HepG2 (cell line): ENCODE data around the gene PCSK2. TPM values are rescaled to one million over a fixed set of nuclear protein-coding genes. Genes with fewer than 3 reads are reported as not detected.

Source experiments
- AKAP8 ChIP-seq: sonication (generic); formaldehyde crosslinking; IDR thresholded peaks from 2 replicates; pipeline ENCODE4 v1.5.1; 2020; ENCODE audit warnings: mild to moderate bottlenecking, missing genetic modification reagents
- CEBPB ChIP-seq: IDR thresholded peaks from 2 replicates; pipeline ENCODE4 v1.6.1; 2011; ENCODE audit warnings: low read depth, low read length, improper control_type of control experiment, borderline replicate concordance
- REPIN1 ChIP-seq: sonication (generic); formaldehyde crosslinking; IDR thresholded peaks from 2 replicates; pipeline ENCODE4 v1.8.0; 2022; ENCODE audit warnings: missing genetic modification reagents, low read depth, mild to moderate bottlenecking, borderline replicate concordance
- SOX5 ChIP-seq: IDR thresholded peaks from 2 replicates; pipeline ENCODE4 v1.6.1; 2016; ENCODE audit warnings: borderline replicate concordance
- ZFX ChIP-seq: sonication (generic); formaldehyde crosslinking; IDR thresholded peaks from 2 replicates; pipeline ENCODE4 v1.4.0; 2020; ENCODE audit warnings: mild to moderate bottlenecking, low read depth, missing genetic modification reagents, moderate library complexity
- ZNF101 ChIP-seq: sonication (generic); formaldehyde crosslinking; IDR thresholded peaks from 2 replicates; pipeline ENCODE4 v1.4.0; 2020; ENCODE audit warnings: mild to moderate bottlenecking, low read depth, missing genetic modification reagents, borderline replicate concordance
- ZNF260 ChIP-seq: sonication (generic); formaldehyde crosslinking; IDR thresholded peaks from 2 replicates; pipeline ENCODE4 v1.4.0; 2020; ENCODE audit warnings: missing genetic modification reagents, low read depth, mild to moderate bottlenecking, borderline replicate concordance
- ZNF563 ChIP-seq: sonication (generic); formaldehyde crosslinking; IDR thresholded peaks from 2 replicates; pipeline ENCODE4 v1.8.0; 2022; ENCODE audit warnings: mild to moderate bottlenecking, moderate library complexity, missing genetic modification reagents
- ZNF703 ChIP-seq: sonication (generic); formaldehyde crosslinking; IDR thresholded peaks from 2 replicates; pipeline ENCODE4 v1.5.1; 2020; ENCODE audit warnings: missing genetic modification reagents, mild to moderate bottlenecking, moderate library complexity, borderline replicate concordance
- polyA plus RNA-seq, 8 experiments: library from polyadenylated mRNA; depleted of rRNA in 3 of 8; stranded (reverse) in 7 of 8; unstranded in 1 of 8; fragments of >200 nt; fragmentation: Illumina TruSeq in 4 of 8; extraction: Trizol in 4 of 8; gene quantifications; 2 replicates each; pipeline versions ENCODE4 v1.2.1 to v1.2.3, GENCODE V29; 2011 to 2016; ENCODE audit warnings: low read depth in 4 of 8, missing spikeins in 1 of 8, mixed read lengths in 1 of 8; ENCODE audit not compliant: insufficient read depth in 1 of 8
- total RNA-seq, 5 experiments: library from RNA; depleted of rRNA; stranded (reverse); fragments of >200 nt; fragmentation: Illumina TruSeq; extraction: Trizol; gene quantifications; 2 replicates each; pipeline ENCODE4 v1.2.3, GENCODE V29; 2016; ENCODE audit warnings: low read depth in 1 of 5
- TF ChIP-seq, protein P1 (sequence below): sonication (generic); formaldehyde crosslinking; IDR thresholded peaks from 2 replicates; pipeline ENCODE4 v1.5.0; 2020; ENCODE audit warnings: missing genetic modification reagents
- TF ChIP-seq, protein P2 (sequence below): sonication (generic); formaldehyde crosslinking; IDR thresholded peaks from 2 replicates; pipeline ENCODE4 v1.9.0; 2022; ENCODE audit warnings: missing genetic modification reagents, mild to moderate bottlenecking, borderline replicate concordance
- TF ChIP-seq, protein P3 (sequence below): sonication (generic); formaldehyde crosslinking; IDR thresholded peaks from 2 replicates; pipeline ENCODE4 v1.4.0; 2020; ENCODE audit warnings: missing genetic modification reagents
- TF ChIP-seq, protein P4 (sequence below): sonication (generic); formaldehyde crosslinking; IDR thresholded peaks from 2 replicates; pipeline ENCODE4 v1.5.0; 2020; ENCODE audit warnings: missing genetic modification reagents
- TF ChIP-seq, protein P5 (sequence below): sonication (generic); formaldehyde crosslinking; IDR thresholded peaks from 2 replicates; pipeline ENCODE4 v1.8.0; 2022; ENCODE audit warnings: mild to moderate bottlenecking, missing genetic modification reagents, moderate library complexity
- TF ChIP-seq, protein P6 (sequence below): sonication (generic); formaldehyde crosslinking; IDR thresholded peaks from 2 replicates; pipeline ENCODE4 v1.8.1; 2023; ENCODE audit warnings: mild to moderate bottlenecking, missing genetic modification reagents
- TF ChIP-seq, protein P7 (sequence below): IDR thresholded peaks from 2 replicates; pipeline ENCODE4 v1.6.1; 2016; ENCODE audit warnings: missing genetic modification reagents, missing compliant biosample characterization
- TF ChIP-seq, protein P8 (sequence below): sonication (generic); formaldehyde crosslinking; IDR thresholded peaks from 2 replicates; pipeline ENCODE4 v1.8.0; 2022; ENCODE audit warnings: mild to moderate bottlenecking, missing genetic modification reagents

The PCSK2 gene
- total and polyA plus RNA-seq, 2 of the 13 experiments (the other 11 are each of a cell fraction or from before 2014, with no cell fraction given) = not detected

DNA sequence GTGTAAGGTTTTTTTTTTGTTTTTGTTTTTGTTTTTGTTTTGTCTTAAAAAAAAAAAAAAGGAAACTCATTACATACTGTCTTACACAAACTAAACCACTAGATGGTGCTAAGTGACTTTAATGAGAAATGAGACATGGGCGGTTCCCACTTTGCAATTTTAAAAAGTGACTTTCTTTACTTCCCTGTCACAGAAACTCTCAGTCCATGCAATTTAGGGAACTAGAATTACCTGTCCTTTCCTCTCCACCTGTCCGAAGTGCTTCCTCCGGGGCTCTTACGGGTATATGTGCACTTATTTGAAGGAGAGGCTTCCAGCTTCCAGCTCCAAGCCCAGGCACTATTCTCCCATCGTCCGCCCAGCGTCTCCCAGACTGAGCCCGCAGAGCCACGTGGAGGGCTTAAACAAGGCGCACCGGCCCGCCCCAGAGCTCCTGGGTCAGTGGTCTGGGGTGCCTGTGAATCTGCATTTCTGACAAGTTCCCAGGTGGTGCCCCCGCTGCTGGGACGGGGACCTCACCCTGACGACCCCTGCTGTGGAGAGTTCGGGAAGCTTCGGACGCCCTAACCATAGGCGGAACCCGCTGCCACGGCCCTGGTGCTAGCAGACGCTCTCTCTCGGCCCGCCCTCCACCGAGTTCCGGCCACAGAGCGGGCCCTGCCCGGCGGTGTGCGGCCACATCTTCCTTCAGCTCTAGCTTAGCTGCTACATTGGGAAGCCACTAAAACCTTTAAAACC is 278.2 kb downstream of the PCSK2 start (continued):
- TF ChIP-seq, protein P1, sequence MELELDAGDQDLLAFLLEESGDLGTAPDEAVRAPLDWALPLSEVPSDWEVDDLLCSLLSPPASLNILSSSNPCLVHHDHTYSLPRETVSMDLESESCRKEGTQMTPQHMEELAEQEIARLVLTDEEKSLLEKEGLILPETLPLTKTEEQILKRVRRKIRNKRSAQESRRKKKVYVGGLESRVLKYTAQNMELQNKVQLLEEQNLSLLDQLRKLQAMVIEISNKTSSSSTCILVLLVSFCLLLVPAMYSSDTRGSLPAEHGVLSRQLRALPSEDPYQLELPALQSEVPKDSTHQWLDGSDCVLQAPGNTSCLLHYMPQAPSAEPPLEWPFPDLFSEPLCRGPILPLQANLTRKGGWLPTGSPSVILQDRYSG = no peak
- TF ChIP-seq, protein P2, sequence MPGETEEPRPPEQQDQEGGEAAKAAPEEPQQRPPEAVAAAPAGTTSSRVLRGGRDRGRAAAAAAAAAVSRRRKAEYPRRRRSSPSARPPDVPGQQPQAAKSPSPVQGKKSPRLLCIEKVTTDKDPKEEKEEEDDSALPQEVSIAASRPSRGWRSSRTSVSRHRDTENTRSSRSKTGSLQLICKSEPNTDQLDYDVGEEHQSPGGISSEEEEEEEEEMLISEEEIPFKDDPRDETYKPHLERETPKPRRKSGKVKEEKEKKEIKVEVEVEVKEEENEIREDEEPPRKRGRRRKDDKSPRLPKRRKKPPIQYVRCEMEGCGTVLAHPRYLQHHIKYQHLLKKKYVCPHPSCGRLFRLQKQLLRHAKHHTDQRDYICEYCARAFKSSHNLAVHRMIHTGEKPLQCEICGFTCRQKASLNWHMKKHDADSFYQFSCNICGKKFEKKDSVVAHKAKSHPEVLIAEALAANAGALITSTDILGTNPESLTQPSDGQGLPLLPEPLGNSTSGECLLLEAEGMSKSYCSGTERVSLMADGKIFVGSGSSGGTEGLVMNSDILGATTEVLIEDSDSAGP (CRISPR knock-in tag) = peak; percentile 82; the same call in 1 of the 2 replicates
- TF ChIP-seq, protein P3, sequence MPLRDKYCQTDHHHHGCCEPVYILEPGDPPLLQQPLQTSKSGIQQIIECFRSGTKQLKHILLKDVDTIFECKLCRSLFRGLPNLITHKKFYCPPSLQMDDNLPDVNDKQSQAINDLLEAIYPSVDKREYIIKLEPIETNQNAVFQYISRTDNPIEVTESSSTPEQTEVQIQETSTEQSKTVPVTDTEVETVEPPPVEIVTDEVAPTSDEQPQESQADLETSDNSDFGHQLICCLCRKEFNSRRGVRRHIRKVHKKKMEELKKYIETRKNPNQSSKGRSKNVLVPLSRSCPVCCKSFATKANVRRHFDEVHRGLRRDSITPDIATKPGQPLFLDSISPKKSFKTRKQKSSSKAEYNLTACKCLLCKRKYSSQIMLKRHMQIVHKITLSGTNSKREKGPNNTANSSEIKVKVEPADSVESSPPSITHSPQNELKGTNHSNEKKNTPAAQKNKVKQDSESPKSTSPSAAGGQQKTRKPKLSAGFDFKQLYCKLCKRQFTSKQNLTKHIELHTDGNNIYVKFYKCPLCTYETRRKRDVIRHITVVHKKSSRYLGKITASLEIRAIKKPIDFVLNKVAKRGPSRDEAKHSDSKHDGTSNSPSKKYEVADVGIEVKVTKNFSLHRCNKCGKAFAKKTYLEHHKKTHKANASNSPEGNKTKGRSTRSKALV (CRISPR knock-in tag) = no peak
- TF ChIP-seq, protein P4, sequence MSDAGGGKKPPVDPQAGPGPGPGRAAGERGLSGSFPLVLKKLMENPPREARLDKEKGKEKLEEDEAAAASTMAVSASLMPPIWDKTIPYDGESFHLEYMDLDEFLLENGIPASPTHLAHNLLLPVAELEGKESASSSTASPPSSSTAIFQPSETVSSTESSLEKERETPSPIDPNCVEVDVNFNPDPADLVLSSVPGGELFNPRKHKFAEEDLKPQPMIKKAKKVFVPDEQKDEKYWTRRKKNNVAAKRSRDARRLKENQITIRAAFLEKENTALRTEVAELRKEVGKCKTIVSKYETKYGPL = no peak; the same call in 1 of the 2 replicates
- TF ChIP-seq, protein P5, sequence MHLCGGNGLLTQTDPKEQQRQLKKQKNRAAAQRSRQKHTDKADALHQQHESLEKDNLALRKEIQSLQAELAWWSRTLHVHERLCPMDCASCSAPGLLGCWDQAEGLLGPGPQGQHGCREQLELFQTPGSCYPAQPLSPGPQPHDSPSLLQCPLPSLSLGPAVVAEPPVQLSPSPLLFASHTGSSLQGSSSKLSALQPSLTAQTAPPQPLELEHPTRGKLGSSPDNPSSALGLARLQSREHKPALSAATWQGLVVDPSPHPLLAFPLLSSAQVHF (CRISPR knock-in tag) = no peak
- TF ChIP-seq ZNF703 (no peak), ZFX (peak; percentile 68), AKAP8 (CRISPR knock-in tag) (no peak), ZNF260 (no peak), ZNF563 (CRISPR knock-in tag) (0 out of 2 replicates have a peak, but pooled peaks have one; percentile 8), SOX5 (CRISPR knock-in tag) (no peak; the same call in 1 of the 2 replicates), CEBPB (no peak), REPIN1 (no peak), ZNF101 (CRISPR knock-in tag) (no peak)
- TF ChIP-seq, protein P6, sequence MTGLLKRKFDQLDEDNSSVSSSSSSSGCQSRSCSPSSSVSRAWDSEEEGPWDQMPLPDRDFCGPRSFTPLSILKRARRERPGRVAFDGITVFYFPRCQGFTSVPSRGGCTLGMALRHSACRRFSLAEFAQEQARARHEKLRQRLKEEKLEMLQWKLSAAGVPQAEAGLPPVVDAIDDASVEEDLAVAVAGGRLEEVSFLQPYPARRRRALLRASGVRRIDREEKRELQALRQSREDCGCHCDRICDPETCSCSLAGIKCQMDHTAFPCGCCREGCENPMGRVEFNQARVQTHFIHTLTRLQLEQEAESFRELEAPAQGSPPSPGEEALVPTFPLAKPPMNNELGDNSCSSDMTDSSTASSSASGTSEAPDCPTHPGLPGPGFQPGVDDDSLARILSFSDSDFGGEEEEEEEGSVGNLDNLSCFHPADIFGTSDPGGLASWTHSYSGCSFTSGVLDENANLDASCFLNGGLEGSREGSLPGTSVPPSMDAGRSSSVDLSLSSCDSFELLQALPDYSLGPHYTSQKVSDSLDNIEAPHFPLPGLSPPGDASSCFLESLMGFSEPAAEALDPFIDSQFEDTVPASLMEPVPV = no peak
- TF ChIP-seq, protein P7, sequence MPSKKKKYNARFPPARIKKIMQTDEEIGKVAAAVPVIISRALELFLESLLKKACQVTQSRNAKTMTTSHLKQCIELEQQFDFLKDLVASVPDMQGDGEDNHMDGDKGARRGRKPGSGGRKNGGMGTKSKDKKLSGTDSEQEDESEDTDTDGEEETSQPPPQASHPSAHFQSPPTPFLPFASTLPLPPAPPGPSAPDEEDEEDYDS = no peak
- TF ChIP-seq, protein P8, sequence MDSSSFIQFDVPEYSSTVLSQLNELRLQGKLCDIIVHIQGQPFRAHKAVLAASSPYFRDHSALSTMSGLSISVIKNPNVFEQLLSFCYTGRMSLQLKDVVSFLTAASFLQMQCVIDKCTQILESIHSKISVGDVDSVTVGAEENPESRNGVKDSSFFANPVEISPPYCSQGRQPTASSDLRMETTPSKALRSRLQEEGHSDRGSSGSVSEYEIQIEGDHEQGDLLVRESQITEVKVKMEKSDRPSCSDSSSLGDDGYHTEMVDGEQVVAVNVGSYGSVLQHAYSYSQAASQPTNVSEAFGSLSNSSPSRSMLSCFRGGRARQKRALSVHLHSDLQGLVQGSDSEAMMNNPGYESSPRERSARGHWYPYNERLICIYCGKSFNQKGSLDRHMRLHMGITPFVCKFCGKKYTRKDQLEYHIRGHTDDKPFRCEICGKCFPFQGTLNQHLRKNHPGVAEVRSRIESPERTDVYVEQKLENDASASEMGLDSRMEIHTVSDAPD (CRISPR knock-in tag) = no peak
